Activated T-helper 1 cell treated with anti-CD3 and anti-CD28 coated beads, Interleukin-2, amount 50 U/mL, for 16 hours (primary cell): ENCODE measurements around the gene CACNB4.

Experiments used
- DNase-seq, 2 donors: peaks; one replicate each; pipeline ENCODE4 v3.0.0-alpha.2; 2020; ENCODE audit warnings: low read depth in 1 of 2, low spot score in 1 of 2

The CACNB4 gene

GRCh38 chr2:151977631-151978030 is 121.2 kb downstream of the CACNB4 start:
- DNase-seq = no peak

- no peak for DNase-seq
Observed at GRCh38 chr2:151976945-151977353, 121.9 kb downstream of the CACNB4 start.

DNA sequence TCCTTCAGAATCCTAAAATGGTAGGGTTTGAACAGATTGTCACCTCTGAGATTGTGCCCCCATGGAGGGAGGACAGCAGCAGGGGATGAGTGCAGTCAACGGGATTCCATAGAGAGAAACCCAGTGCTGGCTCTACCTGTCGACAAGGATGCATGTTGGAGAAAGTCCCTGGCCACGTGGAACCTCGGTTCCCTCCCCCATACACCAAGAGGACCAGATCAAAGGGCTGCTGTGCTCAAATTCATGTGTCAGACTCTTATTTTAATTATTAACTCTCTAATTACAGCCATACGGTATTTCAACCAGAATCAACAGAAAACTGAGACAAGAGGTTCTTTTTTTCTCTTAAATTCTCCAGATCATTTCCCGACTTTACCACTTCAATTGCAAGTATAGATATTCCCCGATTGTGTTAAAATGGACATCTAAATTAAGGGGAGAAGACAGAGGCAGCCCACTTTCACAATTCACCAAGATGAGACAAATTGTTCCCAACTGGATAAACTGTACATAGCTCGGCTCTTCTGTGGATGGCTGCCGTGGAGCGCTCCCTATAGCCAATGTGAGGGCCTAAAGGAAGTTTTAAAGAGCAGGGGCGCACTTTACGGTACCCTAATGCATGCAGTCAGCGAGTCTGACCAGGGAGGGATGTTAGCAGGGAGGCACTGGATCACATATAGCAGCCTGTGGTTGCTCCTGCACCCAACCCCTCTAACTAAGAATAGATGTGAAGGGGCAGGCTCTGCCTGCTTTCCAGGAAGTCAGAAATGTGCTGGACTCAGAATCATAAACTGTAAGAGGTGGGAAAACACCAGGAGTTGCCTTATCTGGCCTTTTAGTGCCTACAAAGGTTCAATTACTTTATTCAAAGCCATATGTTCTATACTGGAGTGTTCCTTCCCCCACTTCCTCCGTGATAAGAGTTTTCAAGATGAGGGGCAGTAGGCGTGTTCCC is 123.1 kb downstream of the CACNB4 start:
- no peak for DNase-seq

GRCh38 chr2:151974988-151975387 is 123.9 kb downstream of the CACNB4 start:
- no peak for DNase-seq

DNA sequence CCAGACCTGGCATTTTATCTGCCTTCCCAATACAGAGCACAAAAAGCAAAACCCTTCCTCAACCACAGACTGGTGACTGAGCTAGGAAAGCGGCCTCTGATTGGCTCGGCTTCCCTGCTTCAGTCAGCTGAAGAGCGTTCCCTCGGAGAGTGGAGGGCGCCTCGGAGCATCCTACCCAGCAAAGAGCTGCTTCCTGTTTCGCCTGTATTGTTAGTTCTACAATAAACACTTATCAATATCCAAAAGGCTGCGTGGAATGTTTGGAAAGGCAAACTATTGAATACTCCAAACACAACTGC is 125.0 kb downstream of the CACNB4 start:
- no peak for DNase-seq

- DNase-seq = no peak
Observed at GRCh38 chr2:151973013-151973900, 125.6 kb downstream of the CACNB4 start.

DNA sequence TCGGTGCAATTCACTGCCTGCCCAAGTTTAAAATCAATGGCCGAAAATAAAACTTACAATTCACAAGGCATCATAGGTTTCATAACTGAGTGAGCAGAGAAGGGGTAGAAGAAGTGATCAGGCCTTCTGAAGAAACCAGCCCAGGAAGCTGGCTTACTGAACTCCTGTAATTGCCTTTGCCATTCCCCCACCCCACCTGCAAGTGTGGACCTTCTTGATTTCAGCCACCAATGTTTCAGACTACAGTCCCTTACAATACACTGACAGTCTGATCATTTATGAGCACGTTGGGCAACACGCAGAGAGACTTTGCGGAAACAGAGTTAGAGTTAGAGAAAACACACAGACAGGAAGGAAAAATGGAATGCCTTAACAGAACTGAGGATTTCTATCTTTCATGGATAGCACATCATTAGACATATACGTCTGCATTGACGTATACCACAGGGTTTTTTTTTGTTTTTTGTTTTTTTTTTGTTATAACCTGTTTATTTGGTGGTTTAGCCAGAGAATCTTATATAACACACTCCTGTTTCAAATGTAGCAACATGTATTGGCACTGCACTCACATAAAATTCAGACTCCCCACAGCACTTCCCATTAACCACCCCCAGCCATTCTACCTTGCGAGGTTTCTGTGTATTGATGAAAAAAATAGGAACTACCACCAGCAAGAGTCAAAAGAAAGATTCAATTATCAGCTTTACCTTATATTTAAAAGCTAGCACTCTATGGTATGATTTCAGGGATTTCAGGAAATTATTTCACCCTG is 126.4 kb downstream of the CACNB4 start:
- DNase-seq = no peak

DNA sequence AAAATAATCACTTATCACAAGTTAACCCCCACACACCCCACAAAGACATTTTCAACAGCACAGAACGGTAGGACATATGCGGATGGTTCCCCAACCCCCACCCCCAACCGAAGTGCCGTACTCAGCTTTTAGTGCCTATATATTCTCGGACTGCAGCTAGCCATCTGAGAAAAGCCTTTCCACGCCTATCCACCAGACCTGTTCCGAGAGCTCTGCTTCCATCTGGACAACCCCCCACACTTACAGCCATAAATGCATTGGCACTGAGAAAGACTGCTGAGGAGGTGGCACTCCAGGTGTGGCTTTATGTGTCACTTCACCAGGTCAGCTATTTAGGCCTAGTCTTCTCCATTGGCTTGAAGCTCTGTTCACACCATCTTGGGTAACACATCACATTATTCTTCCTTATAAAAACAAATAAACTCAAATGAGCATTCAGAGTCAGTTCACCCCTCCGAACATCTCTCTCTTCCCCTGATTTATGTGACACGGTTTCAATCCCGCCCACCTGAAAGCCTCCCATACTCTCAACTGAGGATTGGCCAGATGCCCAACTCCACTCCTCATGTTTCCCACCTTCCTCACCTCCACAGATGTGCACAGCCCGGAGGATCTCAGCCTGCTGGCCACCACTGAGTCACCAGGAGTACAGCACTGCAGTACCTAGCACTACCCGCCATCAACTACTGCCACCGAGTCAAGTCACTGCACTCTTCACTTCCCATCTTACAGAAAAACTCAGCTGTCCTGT is 127.4 kb downstream of the CACNB4 start:
- no peak for DNase-seq

DNA sequence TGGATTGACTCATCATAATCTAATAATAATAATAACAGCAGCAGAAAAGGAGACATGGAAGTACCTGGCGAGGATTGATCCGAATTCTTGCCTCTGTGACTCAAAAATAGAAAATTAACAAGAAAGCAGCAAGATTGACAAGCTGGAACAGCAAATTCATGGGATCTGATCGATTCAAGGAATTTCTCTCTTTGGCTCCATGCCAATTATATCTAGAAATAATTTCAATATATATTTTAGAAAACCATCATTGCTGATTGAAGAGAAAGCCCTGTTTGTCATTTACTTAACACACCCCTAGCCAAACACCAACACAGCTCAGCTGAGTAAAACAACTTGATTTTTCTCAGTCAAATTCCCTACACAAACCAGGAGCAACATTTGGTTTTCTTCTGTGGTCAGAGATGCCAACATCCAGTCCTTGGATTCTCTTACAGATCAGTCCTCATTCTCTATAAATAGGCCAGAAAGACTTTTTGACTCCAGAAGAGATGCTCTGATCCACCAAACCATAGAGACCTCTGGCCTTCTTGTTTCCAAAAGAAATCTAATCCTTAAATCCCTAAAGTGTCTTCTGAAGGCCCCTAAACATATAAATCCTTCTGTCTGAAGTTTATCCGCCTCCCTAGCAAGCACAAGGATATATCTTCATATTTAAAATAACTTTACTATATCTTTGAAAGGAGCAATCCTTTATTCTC is 129.9 kb downstream of the CACNB4 start:
- DNase-seq = no peak

- DNase-seq = no peak
Observed at GRCh38 chr2:151967829-151968722, 130.8 kb downstream of the CACNB4 start.

- DNase-seq = no peak
Observed at GRCh38 chr2:151965884-151966283, 133.0 kb downstream of the CACNB4 start.

GRCh38 chr2:151961558-151961957 is 137.3 kb downstream of the CACNB4 start:
- no peak for DNase-seq

GRCh38 chr2:151959238-151959637 is 139.6 kb downstream of the CACNB4 start:
- DNase-seq = no peak

- DNase-seq = no peak
Observed at GRCh38 chr2:151953467-151953866, 145.4 kb downstream of the CACNB4 start.

DNA sequence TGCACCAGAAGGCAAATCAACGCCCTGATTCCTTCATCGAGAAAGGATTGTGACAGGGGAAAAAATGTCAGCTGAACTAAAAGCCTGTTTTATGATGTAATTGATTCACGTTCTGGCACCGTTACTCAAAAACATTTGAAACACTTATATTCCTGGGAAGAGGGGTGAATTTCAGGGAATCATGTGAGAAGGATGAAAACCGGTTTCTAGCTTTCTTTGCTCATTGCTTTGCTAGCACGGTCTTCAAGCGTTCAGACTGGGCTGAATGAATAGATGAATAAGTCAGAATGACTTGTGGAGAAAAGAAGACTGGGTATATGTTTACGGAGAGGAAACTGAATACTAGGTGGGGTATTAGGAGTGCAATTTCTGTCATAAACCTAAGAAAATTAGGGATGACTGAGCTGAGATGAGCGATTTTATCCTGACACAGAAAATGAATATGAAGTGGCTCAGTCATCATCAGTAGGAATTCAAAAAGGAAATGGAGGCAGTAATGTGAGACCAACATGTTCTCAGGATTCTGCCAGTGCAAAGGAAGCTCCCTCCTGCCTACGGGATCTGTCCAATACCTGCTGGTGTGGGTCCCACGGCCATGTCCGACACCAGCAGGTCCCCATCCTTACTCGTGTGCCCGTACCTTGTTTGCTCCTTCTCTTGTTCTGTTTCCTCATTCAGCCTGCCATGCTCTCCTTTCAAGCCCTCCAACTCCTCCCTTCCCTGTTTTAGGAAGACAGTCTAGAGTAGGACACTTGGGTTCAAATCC is 146.0 kb downstream of the CACNB4 start:
- no peak for DNase-seq

- no peak for DNase-seq
Observed at GRCh38 chr2:151947813-151948165, 151.1 kb downstream of the CACNB4 start.

GRCh38 chr2:151946899-151947812 is 151.7 kb downstream of the CACNB4 start:
- no peak for DNase-seq
